HG03571 (cell line): ENCODE results near the gene RBBP7.
"Not testable (repeated sequence)": the region's sequence is repeated elsewhere in the genome, so short reads cannot be mapped to it uniquely, and the experiment has no call there.

Source experiments
- ATAC-seq: cut with Tn5 transposase; IDR thresholded peaks from one replicate; pipeline ENCODE4 v1.9.1; 2021; ENCODE audit not compliant: unreplicated experiment

RBBP7 gene

GRCh38 chrX:16867947-16868346 is 2.2 kb downstream of the RBBP7 start:
- ATAC-seq, result no peak

GRCh38 chrX:16862829-16863228 is 7.3 kb downstream of the RBBP7 start:
- ATAC-seq, result no peak

GRCh38 chrX:16856744-16857143 is 13.4 kb downstream of the RBBP7 start:
- no peak for ATAC-seq

GRCh38 chrX:16856076-16856404 is 14.1 kb downstream of the RBBP7 start:
- ATAC-seq, result not testable (repeated sequence)

GRCh38 chrX:16855363-16856075 is 14.6 kb downstream of the RBBP7 start:
- no peak for ATAC-seq

- ATAC-seq, result no peak
Observed at GRCh38 chrX:16853537-16853936, 16.6 kb downstream of the RBBP7 start.

GRCh38 chrX:16852617-16853179 is 17.5 kb downstream of the RBBP7 start:
- no peak for ATAC-seq

- ATAC-seq, result no peak
Observed at GRCh38 chrX:16851827-16852226, 18.3 kb downstream of the RBBP7 start.

GRCh38 chrX:16851421-16851820 is 18.7 kb downstream of the RBBP7 start:
- ATAC-seq, result no peak

- no peak for ATAC-seq
Observed at GRCh38 chrX:16848541-16848940, 21.6 kb downstream of the RBBP7 start.

- no peak for ATAC-seq
Observed at GRCh38 chrX:16845686-16846085, 24.5 kb downstream of the RBBP7 start.

GRCh38 chrX:16843208-16843909 is 26.8 kb downstream of the RBBP7 start:
- no peak for ATAC-seq

- ATAC-seq, result no peak
Observed at GRCh38 chrX:16842684-16843083, 27.5 kb downstream of the RBBP7 start.

- ATAC-seq, result no peak
Observed at GRCh38 chrX:16839852-16840460, 30.2 kb downstream of the RBBP7 start.

- ATAC-seq, result no peak
Observed at GRCh38 chrX:16839219-16839851, 30.8 kb downstream of the RBBP7 start.

GRCh38 chrX:16838202-16839066 is 31.7 kb downstream of the RBBP7 start:
- ATAC-seq, result no peak

- ATAC-seq, result peak; percentile 96
Observed at GRCh38 chrX:16836371-16836770, 33.8 kb downstream of the RBBP7 start.

- ATAC-seq, result no peak
Observed at GRCh38 chrX:16834806-16835205, 35.4 kb downstream of the RBBP7 start.

- ATAC-seq, result no peak
Observed at GRCh38 chrX:16832301-16832700, 37.9 kb downstream of the RBBP7 start.

GRCh38 chrX:16828124-16828908 is 41.8 kb downstream of the RBBP7 start:
- no peak for ATAC-seq
